Lung (tissue), 12 donors: ENCODE results near the gene SUSD1. TPM values are rescaled to one million over a fixed set of nuclear protein-coding genes. Genes with fewer than 3 reads are reported as not detected.
A peak's percentile ranks its signal among the peaks of the same experiment; 100 is the strongest.

Experiments used
- ATAC-seq: fragments of 200-7000 bp; cut with Tn5 transposase; one replicate; pipeline ENCODE4 v1.9.1; 2020; ENCODE audit warnings: moderate number of reproducible peaks; ENCODE audit not compliant: insufficient read depth, low FRiP score
- DNase-seq, 3 donors: peaks; one replicate each; pipeline ENCODE4 v3.0.0-alpha.2; 2013 to 2017
- H3K27ac ChIP-seq, 2 donors: one replicate each; pipeline ENCODE4 v1.5.1; 2013; ENCODE audit warnings: mild to moderate bottlenecking in 2 of 2, moderate library complexity in 2 of 2, control low read depth in 1 of 2, inconsistent platforms in 1 of 2, low read depth in 1 of 2, low read length in 1 of 2
- H3K27me3 ChIP-seq, 3 donors: one replicate each; pipeline ENCODE4 v1.5.1; 2013; ENCODE audit warnings: low read length in 2 of 3; ENCODE audit not compliant: control insufficient read depth in 3 of 3, insufficient read depth in 3 of 3
- H3K36me3 ChIP-seq, 4 donors: one replicate each; pipeline ENCODE4 v1.5.1; 2013; ENCODE audit warnings: low read length in 4 of 4, mild to moderate bottlenecking in 1 of 4, moderate library complexity in 1 of 4; ENCODE audit not compliant: control insufficient read depth in 4 of 4, insufficient read depth in 4 of 4
- H3K4me1 ChIP-seq, 5 donors: one replicate each; pipeline ENCODE4 v1.5.1; 2013; ENCODE audit warnings: low read length in 5 of 5, mild to moderate bottlenecking in 2 of 5, moderate library complexity in 1 of 5; ENCODE audit not compliant: control insufficient read depth in 5 of 5, insufficient read depth in 5 of 5
- H3K4me3 ChIP-seq: one replicate; pipeline ENCODE4 v1.5.1; 2013; ENCODE audit warnings: mild to moderate bottlenecking, control low read depth, moderate library complexity
- H3K9ac ChIP-seq, 2 donors: one replicate each; pipeline ENCODE4 v1.5.1; 2013; ENCODE audit warnings: low read length in 2 of 2, control low read depth in 1 of 2; ENCODE audit not compliant: insufficient read depth in 1 of 2
- H3K9me3 ChIP-seq, 4 donors: one replicate each; pipeline ENCODE4 v1.5.1; 2013; ENCODE audit warnings: low read length in 3 of 4, mild to moderate bottlenecking in 1 of 4, moderate library complexity in 1 of 4; ENCODE audit not compliant: control insufficient read depth in 4 of 4, insufficient read depth in 3 of 4
- CTCF ChIP-seq: IDR thresholded peaks from 2 replicates; pipeline ENCODE4 v1.5.1; 2012; ENCODE audit warnings: mild to moderate bottlenecking; ENCODE audit errors: control extremely low read depth, extremely low read depth
- WGBS, 2 donors: extraction: QIAGEN DNeasy Blood & Tissue Kit; methylation state at CpG; one replicate each; pipeline ENCODE4 v1.1.7; 2013; 5-methylcytosine and 5-hydroxymethylcytosine counted together
- polyA plus RNA-seq, 2 donors: library from polyadenylated mRNA; stranded (reverse); fragments of 200-250 nt; gene quantifications; one replicate each; pipeline ENCODE4 v1.2.1, GENCODE V29; 2013
- total RNA-seq, 2 donors: library from RNA; depleted of rRNA in 1 of 2; stranded (reverse); fragments of >200 nt in 1 of 2; gene quantifications; one replicate each; pipeline ENCODE4 v1.2.1, GENCODE V29; 2014 to 2021
- donor health status: control.
- donor health status: control.
- donor health status: Bipolar disorder and iron deficiency.
- donor health status: healthy.
- donor health status: DM: yes; HTN: yes; CAD: no.

Gene SUSD1
- total and polyA plus RNA-seq, 4 donors, result 4.4 to 26.6 (median 21.1) TPM

- Histone ChIP-seq H3K27me3 (no peaks in the 10 kb centered on the region), H3K4me1 (peaks cover 0 to 11% (median 6%) of the 10 kb centered on the region in 5 donors), H3K9ac (peak overlapping the region in 1 of 2 donors; percentile 51), H3K36me3 (peaks cover 0 to 11% (median 3%) of the 10 kb centered on the region in 4 donors), H3K9me3 (no peaks in the 10 kb centered on the region), H3K27ac (peak overlapping the region in 1 of 2 donors; percentile 82), H3K4me3 (no peak overlapping the region)
- peak; percentile 64 to 91 (median 80) for DNase-seq
- TF ChIP-seq CTCF, result no peak
- ATAC-seq, result peak; percentile 65
- 68 to 85% methylated on average over 10 of the region's 10 CpGs for WGBS, 2 donors
These were observed 55.7 kb downstream of the SUSD1 start for GRCh38 chr9:112119225-112120029.

GRCh38 chr9:112118009-112118408 lies 57.1 kb downstream of the SUSD1 start:
- Histone ChIP-seq H3K27ac (no peak overlapping the region), H3K36me3 (peaks cover 0 to 5% (median under 1%) of the 10 kb centered on the region in 4 donors), H3K4me3 (no peak overlapping the region), H3K27me3 (no peaks in the 10 kb centered on the region), H3K9ac (no peak overlapping the region), H3K4me1 (peaks cover 0 to 11% (median 6%) of the 10 kb centered on the region in 5 donors), H3K9me3 (no peaks in the 10 kb centered on the region)
- 98 to 100% methylated on average over 1 of the region's 1 CpG for WGBS, 2 donors
- ATAC-seq, result no peak
- no peak for DNase-seq
- TF ChIP-seq CTCF, result no peak

GRCh38 chr9:112115970-112116753 lies 58.9 kb downstream of the SUSD1 start:
- no peaks in the 10 kb centered on the region for H3K27me3 ChIP-seq
- peaks cover 0 to 11% (median 6%) of the 10 kb centered on the region in 5 donors for H3K4me1 ChIP-seq
- DNase-seq (no peak), ATAC-seq (no peak)
- H3K9ac ChIP-seq, result no peak overlapping the region
- no peak overlapping the region for H3K27ac ChIP-seq
- H3K36me3 ChIP-seq, result peaks cover 0 to 5% (median 3%) of the 10 kb centered on the region in 4 donors
- WGBS, 2 donors, result 94 to 96% methylated on average over 3 of the region's 3 CpGs
- no peak for TF ChIP-seq CTCF
- H3K9me3 ChIP-seq, result no peaks in the 10 kb centered on the region
- no peak overlapping the region for H3K4me3 ChIP-seq
